Mesodermal cell (in vitro differentiated cells): ENCODE measurements around the gene PVR.
A peak's percentile ranks its signal among the peaks of the same experiment; 100 is the strongest.
"Not testable (repeated sequence)": the region's sequence is repeated elsewhere in the genome, so short reads cannot be mapped to it uniquely, and the experiment has no call there.

Experiments used
- H3K27ac ChIP-seq: 2 replicates; pipeline ENCODE4 v1.7.0; 2013; ENCODE audit warnings: mild to moderate bottlenecking, low read depth, low read length, moderate library complexity; ENCODE audit not compliant: severe bottlenecking
- H3K36me3 ChIP-seq: 2 replicates; pipeline ENCODE4 v1.7.1; 2013; ENCODE audit warnings: mild to moderate bottlenecking, low read length, moderate library complexity; ENCODE audit not compliant: control insufficient read depth, insufficient read depth
- H3K4me1 ChIP-seq: one replicate; pipeline ENCODE4 v1.7.1; 2013; ENCODE audit warnings: mild to moderate bottlenecking, low read length; ENCODE audit not compliant: insufficient read depth, control insufficient read depth, poor library complexity, severe bottlenecking
- H3K4me3 ChIP-seq: 2 replicates; pipeline ENCODE4 v1.7.0; 2013; ENCODE audit warnings: low read length, control low read depth, mild to moderate bottlenecking; ENCODE audit not compliant: insufficient read depth, poor library complexity, severe bottlenecking; ENCODE audit errors: extremely low read depth
- H3K9me3 ChIP-seq: 2 replicates; pipeline ENCODE4 v1.7.1; 2013; ENCODE audit warnings: mild to moderate bottlenecking, low read length, moderate library complexity; ENCODE audit not compliant: control insufficient read depth
- WGBS, 2 experiments: methylation state at CpG; one replicate each; pipeline ENCODE4 v1.1.5; 2013; ENCODE audit warnings: missing lambda C conversion rate in 2 of 2; ENCODE audit not compliant: insufficient coverage in 2 of 2; 5-methylcytosine and 5-hydroxymethylcytosine counted together

The PVR gene

DNA sequence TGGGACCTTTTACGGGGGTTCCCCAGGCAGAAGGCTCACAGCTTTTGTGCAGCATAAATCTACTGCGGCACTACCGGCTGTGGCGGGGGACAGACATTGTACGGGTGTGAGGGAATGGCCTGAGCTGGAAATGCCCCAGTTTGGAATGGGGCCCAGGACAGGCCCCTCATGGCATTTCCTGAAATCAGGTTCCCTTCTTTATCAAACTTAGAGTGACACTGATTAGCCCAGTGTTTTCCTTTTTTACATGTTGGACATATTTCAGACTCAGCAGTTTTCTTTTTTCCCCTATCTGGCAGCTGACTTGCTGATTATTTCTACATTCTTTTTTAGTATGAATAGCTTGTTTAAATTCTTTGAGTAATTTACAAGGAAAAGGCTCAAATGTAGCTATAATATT is 9.7 kb upstream of the PVR start:
- 20% methylated on average over 1 of the region's 5 CpGs; no CpG with 5 or more reads in 1 of the 2 experiments for WGBS, 2 experiments
- H3K9me3 ChIP-seq, H3K4me3 ChIP-seq: not testable (repeated sequence)

GRCh38 chr19:44634785-44635184 is 8.9 kb upstream of the PVR start:
- Histone ChIP-seq H3K4me1 (no peaks in the 10 kb centered on the region), H3K27ac (no peak overlapping the region), H3K9me3 (peaks cover 2% of the 10 kb centered on the region), H3K4me3 (no peak overlapping the region), H3K36me3 (no peaks in the 10 kb centered on the region)
- WGBS, 2 experiments = 100% methylated on average over 1 of the region's 2 CpGs

More for the DNA sequence above, 9.7 kb upstream of the PVR start:
- not testable (repeated sequence) for H3K4me1 ChIP-seq, H3K27ac ChIP-seq, H3K36me3 ChIP-seq

- Histone ChIP-seq H3K4me3 (no peak overlapping the region), H3K9me3 (peaks cover 2% of the 10 kb centered on the region), H3K4me1 (no peaks in the 10 kb centered on the region), H3K27ac (no peak overlapping the region), H3K36me3 (no peaks in the 10 kb centered on the region)
- WGBS, 2 experiments = 86 to 89% methylated on average over 2 of the region's 3 CpGs
Observed at GRCh38 chr19:44635581-44636438, 7.9 kb upstream of the PVR start.

- 80 to 87% methylated on average over 9 of the region's 11 CpGs for WGBS, 2 experiments
- no peak overlapping the region for H3K4me3 ChIP-seq
- peaks cover 2% of the 10 kb centered on the region for H3K9me3 ChIP-seq
- H3K4me1 ChIP-seq = no peaks in the 10 kb centered on the region
- no peak overlapping the region for H3K27ac ChIP-seq
- no peaks in the 10 kb centered on the region for H3K36me3 ChIP-seq
Observed at GRCh38 chr19:44636439-44637389, 7.0 kb upstream of the PVR start.

GRCh38 chr19:44637390-44637764 is 6.3 kb upstream of the PVR start:
- Histone ChIP-seq H3K9me3 (peaks cover 2% of the 10 kb centered on the region), H3K4me1 (no peaks in the 10 kb centered on the region), H3K36me3 (no peaks in the 10 kb centered on the region), H3K4me3 (no peak overlapping the region), H3K27ac (no peak overlapping the region)
- 88 to 94% methylated on average over 5 of the region's 5 CpGs for WGBS, 2 experiments

DNA sequence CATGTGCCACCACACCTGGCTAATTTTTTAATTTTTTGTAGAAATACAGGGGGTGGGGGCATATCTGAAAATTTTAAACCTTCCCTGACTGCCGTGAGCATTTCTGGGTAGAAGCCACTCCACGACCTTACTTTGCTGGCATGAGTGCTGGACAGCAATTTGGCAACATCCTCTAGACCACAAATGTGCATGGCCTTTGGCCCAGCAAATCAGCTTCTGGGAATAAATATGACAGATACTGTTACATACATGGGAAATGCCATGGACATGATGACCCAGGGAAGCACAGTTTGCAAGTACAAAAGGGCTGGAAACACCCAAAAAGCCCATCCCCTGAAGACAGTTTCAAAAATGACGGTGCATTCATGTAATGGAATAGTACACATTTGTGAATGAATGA is 3.2 kb upstream of the PVR start:
- 80 to 100% methylated on average over 1 to 3 of the region's 3 CpGs for WGBS, 2 experiments
- Histone ChIP-seq H3K4me3 (no peak overlapping the region), H3K27ac (no peak overlapping the region), H3K9me3 (peaks cover 2% of the 10 kb centered on the region), H3K36me3 (no peaks in the 10 kb centered on the region), H3K4me1 (no peaks in the 10 kb centered on the region)

DNA sequence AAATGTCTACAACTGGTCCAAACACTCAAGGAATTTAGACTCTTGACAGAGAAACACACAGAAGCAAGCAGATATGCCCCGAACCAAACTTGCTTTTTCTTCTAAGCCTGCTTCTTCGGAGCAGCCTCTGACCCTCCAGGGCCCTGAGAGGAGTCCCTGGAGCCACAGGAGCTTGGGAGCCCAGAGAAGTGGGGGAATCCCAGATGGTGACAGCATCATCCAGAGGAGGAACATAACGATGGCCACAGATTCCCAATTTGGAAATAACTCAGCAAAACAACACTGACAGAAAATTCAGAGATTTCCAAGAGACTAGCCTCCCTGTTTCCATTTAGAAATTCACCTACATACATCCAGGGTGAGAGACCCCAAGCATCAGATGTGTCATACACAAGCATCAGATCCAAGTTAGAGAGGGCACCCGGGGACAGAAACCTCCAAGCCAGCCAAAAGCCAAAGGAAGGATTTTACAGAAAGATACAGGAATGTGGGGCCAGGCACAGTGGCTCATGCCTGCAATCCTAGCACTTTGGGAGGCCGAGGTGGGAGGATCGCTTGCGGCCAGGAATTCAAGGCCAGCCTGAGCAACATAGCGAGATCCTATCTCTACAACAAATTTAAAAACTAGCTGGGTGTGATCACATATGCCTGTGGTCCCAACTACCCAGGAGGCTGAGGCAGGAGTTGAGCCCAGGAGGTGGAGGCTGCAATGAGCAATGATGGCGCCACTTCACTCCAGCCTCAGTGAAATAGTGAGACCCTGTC is 2.0 kb upstream of the PVR start:
- 95 to 96% methylated on average over 4 to 6 of the region's 9 CpGs for WGBS, 2 experiments
- Histone ChIP-seq H3K27ac (no peak overlapping the region), H3K4me3 (no peak overlapping the region), H3K4me1 (no peaks in the 10 kb centered on the region), H3K9me3 (no peaks in the 10 kb centered on the region), H3K36me3 (peaks cover 10% of the 10 kb centered on the region)

DNA sequence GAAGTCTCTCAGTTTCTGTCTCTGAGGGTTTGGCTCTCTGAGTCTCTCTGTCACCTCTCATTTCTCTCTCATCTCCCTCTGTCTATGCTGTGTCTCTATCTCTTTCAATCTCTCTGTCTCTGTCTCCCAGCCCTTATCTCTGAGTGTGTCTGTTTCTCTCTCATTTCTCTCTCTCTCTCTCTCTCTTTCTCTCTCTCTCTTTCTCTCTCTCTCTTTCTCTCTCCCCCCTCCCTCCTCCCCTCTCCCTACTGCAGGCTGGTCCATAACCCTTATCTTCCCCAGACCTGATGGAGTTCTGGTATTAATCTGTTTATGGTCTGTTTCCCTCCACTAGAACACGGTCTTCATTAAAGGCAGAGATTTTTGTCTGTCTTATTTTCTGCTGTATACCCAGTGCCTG is 1.3 kb upstream of the PVR start:
- Histone ChIP-seq H3K27ac (no peak overlapping the region), H3K9me3 (no peaks in the 10 kb centered on the region), H3K4me1 (no peaks in the 10 kb centered on the region), H3K36me3 (peaks cover 11% of the 10 kb centered on the region), H3K4me3 (no peak overlapping the region)
- 86% methylated on average over 1 of the region's 1 CpG; no CpG with 5 or more reads in 1 of the 2 experiments for WGBS, 2 experiments

GRCh38 chr19:44644402-44645016 is 799 bp downstream of the PVR start:
- peak overlapping the region; percentile 69 for H3K27ac ChIP-seq
- WGBS, 2 experiments = 0% methylated on average over 2 to 7 of the region's 13 CpGs

More at GRCh38 chr19:44644402-44645016, 799 bp downstream of the PVR start:
- H3K4me1 ChIP-seq = no peaks in the 10 kb centered on the region
- H3K4me3 ChIP-seq = peak overlapping the region; percentile 81
- H3K9me3 ChIP-seq = no peaks in the 10 kb centered on the region
- peaks cover 30% of the 10 kb centered on the region for H3K36me3 ChIP-seq
